Activated B cell treated with CpG ODN at 0.5 μM for 24 hours (primary cell): ENCODE data around the gene PXDN. TPM values are rescaled to one million over a fixed set of nuclear protein-coding genes. Genes with fewer than 3 reads are reported as not detected.

Source experiments
- ATAC-seq: fragments of 200-7000 bp; cut with Tn5 transposase; one replicate; pipeline ENCODE4 v1.10.0; 2021; ENCODE audit warnings: low read depth, mild to moderate bottlenecking, moderate library complexity
- CTCF ChIA-PET: fragments of 350-600 bp; sonication (Branson Sonifier 250); formaldehyde crosslinking; loops from one replicate; lab custom pipeline; 2021; ENCODE audit warnings: antibody characterized with exemption; lab: Charles Lee
- POLR2A ChIA-PET: fragments of 350-600 bp; sonication (Branson Sonifier 250); formaldehyde crosslinking; loops from one replicate; lab custom pipeline; 2021; ENCODE audit warnings: antibody characterized with exemption; lab: Charles Lee
- DNase-seq: peaks from one replicate; pipeline ENCODE4 v3.0.0; 2022
- H3K27ac Mint-ChIP-seq: one replicate; pipeline ENCODE4 v1.8.0; 2020; ENCODE audit warnings: mixed read lengths
- H3K27me3 Mint-ChIP-seq: one replicate; pipeline ENCODE4 v1.8.0; 2021; ENCODE audit warnings: mixed read lengths
- H3K36me3 Mint-ChIP-seq: one replicate; pipeline ENCODE4 v1.8.0; 2021; ENCODE audit warnings: low read depth, mixed read lengths
- H3K4me1 Mint-ChIP-seq: one replicate; pipeline ENCODE4 v1.8.0; 2021; ENCODE audit warnings: mixed read lengths
- H3K4me3 Mint-ChIP-seq: one replicate; pipeline ENCODE4 v1.8.0; 2020; ENCODE audit warnings: mild to moderate bottlenecking, mixed read lengths
- H3K9me3 Mint-ChIP-seq: one replicate; pipeline ENCODE4 v1.8.0; 2020; ENCODE audit warnings: mixed read lengths
- intact Hi-C: fragments of 100-400 bp; cut with micrococcal nuclease; formaldehyde crosslinking; loops from one replicate; pipeline ENCODE4 v1.15.1; 2024
- total RNA-seq: library from RNA; stranded (reverse); gene quantifications from 2 replicates; pipeline ENCODE4 v1.2.3, GENCODE V29; 2022
- TF ChIP-seq, protein P1 (sequence below): fragments of 200-600 bp; IDR thresholded peaks from one replicate; pipeline ENCODE4 v1.8.0; 2022; ENCODE audit warnings: antibody characterized with exemption, mild to moderate bottlenecking

The PXDN gene
- total RNA-seq, 1 donor from 2014 or later = 1.1 TPM

DNA sequence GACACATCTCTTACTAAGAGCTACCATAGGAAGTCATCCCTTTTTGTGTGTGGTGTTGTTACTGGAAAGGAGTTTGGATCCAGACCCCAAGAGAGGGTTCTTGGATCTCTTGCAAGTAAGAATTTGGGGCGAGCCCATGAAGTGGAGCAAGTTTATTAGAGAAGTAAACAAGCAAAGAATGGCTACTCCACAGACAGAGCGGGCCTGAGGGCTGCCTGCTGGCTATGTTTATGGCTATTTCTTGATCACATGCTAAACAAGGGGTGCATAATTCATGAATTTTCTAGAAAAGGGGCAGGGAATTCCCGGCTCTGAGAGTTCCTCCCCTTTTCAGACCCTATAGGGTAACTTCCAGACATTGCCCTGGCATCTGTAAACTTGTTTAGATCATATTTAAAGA, 30.6 kb upstream of the PXDN start:
- POLR2A ChIA-PET = no interaction called here
- intact Hi-C loops = no loop called here

DNA sequence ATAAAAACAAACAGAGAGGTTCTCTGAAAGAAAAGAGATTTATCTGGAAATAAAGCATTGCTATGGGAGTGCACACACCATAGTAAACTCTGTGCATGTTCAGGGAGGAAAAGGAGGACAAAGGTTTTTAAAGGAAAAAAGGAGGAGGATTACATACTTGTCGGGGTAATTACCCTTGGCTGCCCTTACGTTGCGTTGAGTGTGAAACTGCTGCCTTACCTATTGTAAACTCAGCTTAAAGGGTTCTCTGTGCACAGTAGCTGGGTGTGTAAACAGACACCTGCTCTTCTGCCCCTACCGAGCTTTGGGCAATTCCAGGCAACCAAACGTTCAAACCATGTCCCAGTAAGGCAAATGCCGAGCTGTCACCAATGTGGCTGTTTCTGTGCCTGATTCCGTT, 29.6 kb upstream of the PXDN start:
- Mint-ChIP-seq H3K9me3 (no peaks in the 10 kb centered on the region), H3K36me3 (no peaks in the 10 kb centered on the region), H3K27ac (no peak overlapping the region), H3K27me3 (peaks cover 4% of the 10 kb centered on the region), H3K4me1 (no peaks in the 10 kb centered on the region), H3K4me3 (no peak overlapping the region)
- intact Hi-C loops = no loop called here
- ChIA-PET CTCF (no interaction called here), POLR2A (no interaction called here)
- no peak for ATAC-seq
- DNase-seq = no peak
- TF ChIP-seq, protein P1, sequence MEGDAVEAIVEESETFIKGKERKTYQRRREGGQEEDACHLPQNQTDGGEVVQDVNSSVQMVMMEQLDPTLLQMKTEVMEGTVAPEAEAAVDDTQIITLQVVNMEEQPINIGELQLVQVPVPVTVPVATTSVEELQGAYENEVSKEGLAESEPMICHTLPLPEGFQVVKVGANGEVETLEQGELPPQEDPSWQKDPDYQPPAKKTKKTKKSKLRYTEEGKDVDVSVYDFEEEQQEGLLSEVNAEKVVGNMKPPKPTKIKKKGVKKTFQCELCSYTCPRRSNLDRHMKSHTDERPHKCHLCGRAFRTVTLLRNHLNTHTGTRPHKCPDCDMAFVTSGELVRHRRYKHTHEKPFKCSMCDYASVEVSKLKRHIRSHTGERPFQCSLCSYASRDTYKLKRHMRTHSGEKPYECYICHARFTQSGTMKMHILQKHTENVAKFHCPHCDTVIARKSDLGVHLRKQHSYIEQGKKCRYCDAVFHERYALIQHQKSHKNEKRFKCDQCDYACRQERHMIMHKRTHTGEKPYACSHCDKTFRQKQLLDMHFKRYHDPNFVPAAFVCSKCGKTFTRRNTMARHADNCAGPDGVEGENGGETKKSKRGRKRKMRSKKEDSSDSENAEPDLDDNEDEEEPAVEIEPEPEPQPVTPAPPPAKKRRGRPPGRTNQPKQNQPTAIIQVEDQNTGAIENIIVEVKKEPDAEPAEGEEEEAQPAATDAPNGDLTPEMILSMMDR = no peak

More for the DNA sequence above, 30.6 kb upstream of the PXDN start:
- no peaks in the 10 kb centered on the region for H3K9me3 Mint-ChIP-seq
- ATAC-seq = no peak
- DNase-seq = no peak
- H3K27me3 Mint-ChIP-seq = peaks cover 2% of the 10 kb centered on the region
- no peaks in the 10 kb centered on the region for H3K36me3 Mint-ChIP-seq
- no peaks in the 10 kb centered on the region for H3K4me1 Mint-ChIP-seq
- CTCF ChIA-PET = no interaction called here
- H3K27ac Mint-ChIP-seq = no peak overlapping the region
- no peak overlapping the region for H3K4me3 Mint-ChIP-seq
- TF ChIP-seq, protein P1 = no peak

DNA sequence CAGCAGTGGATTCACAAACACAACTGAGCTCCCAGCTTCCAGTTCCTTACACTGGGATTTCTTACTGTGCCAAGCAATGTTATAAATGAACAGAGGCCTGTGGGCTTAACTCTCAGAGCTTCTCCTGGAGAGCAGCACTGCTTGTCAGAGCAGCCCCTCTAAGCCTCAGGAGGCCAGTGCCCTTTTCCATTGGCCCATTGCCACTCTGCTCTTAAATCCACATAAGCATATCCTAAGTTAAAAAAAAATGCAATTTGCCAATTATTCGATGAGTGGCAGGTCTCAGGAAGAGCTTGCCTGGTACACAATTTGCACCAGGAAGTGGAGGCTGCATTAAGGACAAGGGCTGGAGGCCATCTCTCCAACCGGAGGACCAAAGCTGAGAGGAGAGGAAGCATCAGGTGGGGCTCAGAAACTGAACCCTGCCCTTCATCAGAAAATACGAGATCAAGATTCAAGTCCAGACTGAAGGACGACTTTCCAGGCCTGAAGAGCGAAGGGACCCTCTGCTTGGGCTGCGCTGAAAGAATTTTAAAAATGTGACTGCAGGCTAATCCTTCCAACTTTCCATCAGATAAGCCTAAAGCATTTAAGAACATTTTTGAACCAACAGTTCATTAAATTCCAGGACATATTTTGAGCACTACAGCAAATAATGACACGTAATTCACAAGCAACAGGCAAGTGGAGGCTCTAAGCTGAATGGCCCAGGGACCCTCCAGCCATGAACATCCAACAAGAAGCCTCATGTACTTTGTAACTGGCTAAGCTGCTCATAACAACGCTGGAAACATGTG, 28.4 kb upstream of the PXDN start:
- intact Hi-C loops = no loop called here
- no peak overlapping the region for H3K27ac Mint-ChIP-seq
- TF ChIP-seq, protein P1 = no peak
- ATAC-seq (no peak), DNase-seq (no peak)
- ChIA-PET POLR2A (no interaction called here), CTCF (no interaction called here)
- no peaks in the 10 kb centered on the region for H3K4me1 Mint-ChIP-seq
- H3K4me3 Mint-ChIP-seq = no peak overlapping the region
- H3K36me3 Mint-ChIP-seq = no peaks in the 10 kb centered on the region
- H3K9me3 Mint-ChIP-seq = no peaks in the 10 kb centered on the region
- H3K27me3 Mint-ChIP-seq = peaks cover 4% of the 10 kb centered on the region

DNA sequence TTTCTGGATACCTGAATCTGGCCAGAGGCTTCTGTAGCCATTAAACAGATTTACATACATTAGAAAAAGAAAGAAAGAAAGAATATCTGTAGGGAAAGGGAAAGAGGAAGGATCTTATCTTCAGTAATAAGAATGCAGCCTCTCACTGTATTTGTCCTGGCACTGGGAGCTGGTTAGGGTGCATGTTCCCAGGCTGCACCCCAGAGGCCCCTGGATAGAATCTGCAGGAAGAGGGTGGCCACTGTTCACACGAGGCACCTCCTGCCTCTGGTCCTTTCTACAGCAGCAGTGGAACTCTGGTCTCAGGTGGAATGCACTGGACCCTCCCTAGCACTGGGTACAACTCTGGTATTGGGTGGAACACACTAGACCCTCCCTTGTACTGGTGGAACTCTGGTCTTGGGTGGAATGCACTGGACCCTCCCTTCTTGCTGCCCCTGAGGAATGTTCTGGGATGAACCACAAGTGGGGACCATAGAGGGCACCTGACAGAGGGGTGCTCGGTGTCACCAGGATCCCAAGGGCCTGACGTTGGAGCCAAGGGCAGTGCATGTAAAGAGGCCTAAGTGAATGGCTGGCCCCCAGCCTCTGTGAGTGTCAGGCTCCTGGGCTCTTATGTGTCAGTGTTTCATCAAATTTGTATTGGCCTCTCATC, 27.4 kb upstream of the PXDN start:
- H3K27ac Mint-ChIP-seq = no peak overlapping the region
- intact Hi-C loops = no loop called here
- peaks cover 4% of the 10 kb centered on the region for H3K27me3 Mint-ChIP-seq
- H3K4me3 Mint-ChIP-seq = no peak overlapping the region
- no peaks in the 10 kb centered on the region for H3K4me1 Mint-ChIP-seq
- no peak for ATAC-seq
- ChIA-PET POLR2A (no interaction called here), CTCF (no interaction called here)
- TF ChIP-seq, protein P1 = no peak
- H3K9me3 Mint-ChIP-seq = no peaks in the 10 kb centered on the region
- no peak for DNase-seq
- no peaks in the 10 kb centered on the region for H3K36me3 Mint-ChIP-seq

DNA sequence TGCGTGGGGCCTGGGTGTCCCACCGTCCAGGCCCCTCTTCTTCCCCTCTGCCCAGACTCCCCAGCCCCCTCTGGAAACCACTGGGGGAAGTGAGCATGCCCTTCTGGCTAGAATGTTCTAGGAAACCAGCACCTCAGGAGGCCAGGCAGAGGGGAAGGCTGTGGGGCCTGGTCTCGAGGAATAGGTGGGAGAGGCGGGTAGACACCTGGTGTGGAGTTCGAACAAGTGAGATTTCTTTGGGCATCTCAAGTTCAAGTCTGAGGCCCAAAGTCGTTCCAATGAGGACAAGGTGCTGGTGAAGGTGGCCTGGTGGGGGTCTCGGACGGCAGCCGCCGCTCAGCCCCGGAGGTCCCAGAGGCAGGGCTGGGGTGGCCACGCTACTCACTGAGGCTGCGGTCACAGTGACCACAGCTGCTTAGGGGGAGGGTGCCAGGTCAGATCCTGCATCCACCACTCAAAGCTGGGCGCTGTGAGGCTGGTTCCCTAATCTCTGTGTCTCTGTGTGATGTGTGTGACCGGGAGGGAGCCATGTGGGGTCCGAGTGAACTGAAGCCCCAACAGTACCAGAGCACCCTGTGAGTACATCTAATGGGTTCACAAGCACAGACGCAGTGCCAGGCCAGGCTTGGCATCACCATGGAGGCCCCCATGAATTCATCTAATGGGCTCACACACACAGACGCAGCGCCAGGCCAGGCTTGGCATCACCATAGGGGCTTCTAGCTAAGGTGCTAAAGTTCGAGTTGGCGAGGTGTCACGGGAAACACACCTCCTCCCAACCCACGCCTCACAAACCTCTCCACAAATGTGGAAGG, 26.5 kb upstream of the PXDN start:
- Mint-ChIP-seq H3K9me3 (no peaks in the 10 kb centered on the region), H3K27me3 (peaks cover 4% of the 10 kb centered on the region), H3K36me3 (no peaks in the 10 kb centered on the region), H3K27ac (no peak overlapping the region), H3K4me3 (no peak overlapping the region), H3K4me1 (no peaks in the 10 kb centered on the region)
- TF ChIP-seq, protein P1 = no peak
- DNase-seq (no peak), ATAC-seq (no peak)
- intact Hi-C loops = no loop called here
- CTCF ChIA-PET = interaction anchor here (1.7 kb wide), 1 partner anchor 182 kb away, joined by 8 read pairs; no protein-coding TSS in a partner anchor
- POLR2A ChIA-PET = no interaction called here
